OCI-LY7 (cell line): ENCODE measurements around the gene APBA3. TPM values are rescaled to one million over a fixed set of nuclear protein-coding genes. Genes with fewer than 3 reads are reported as not detected.

Experiments used
- BruUV-seq: library from RNA; stranded (reverse); fragments of 400-500 nt; replicated peaks from 2 replicates; lab custom pipeline; 2021; lab: Mats Ljungman, UMichigan
- CTCF ChIA-PET: fragments of 300-600 bp; sonication (Branson Sonifier 250); formaldehyde crosslinking; loops from one replicate; lab custom pipeline; 2022; ENCODE audit warnings: antibody characterized with exemption; ENCODE audit not compliant: unreplicated experiment; lab: Charles Lee
- POLR2A ChIA-PET: fragments of 300-600 bp; sonication (Branson Sonifier 250); formaldehyde crosslinking; loops from one replicate; lab custom pipeline; 2022; ENCODE audit warnings: antibody characterized with exemption; lab: Charles Lee
- DNase-seq: peaks from one replicate; pipeline ENCODE4 v3.0.0-alpha.2; 2015; ENCODE audit warnings: low spot score
- H2AFZ ChIP-seq: fragments of 200-600 bp; sonication (generic), shearing (Covaris generic); 2 replicates; pipeline ENCODE4 v1.6.1; 2014; ENCODE audit warnings: mild to moderate bottlenecking, antibody characterized with exemption, low read length, moderate library complexity
- H3K27ac ChIP-seq: fragments of 200-600 bp; sonication (generic); 2 replicates; pipeline ENCODE4 v1.5.1; 2014; ENCODE audit warnings: mixed run types, low read depth, mild to moderate bottlenecking, moderate library complexity, low read length, inconsistent platforms; ENCODE audit not compliant: poor library complexity, severe bottlenecking
- H3K36me3 ChIP-seq: fragments of 200-600 bp; sonication (generic); 2 replicates; pipeline ENCODE4 v1.6.1; 2014; ENCODE audit warnings: mild to moderate bottlenecking, antibody characterized with exemption, low read length, moderate library complexity, mixed read lengths; ENCODE audit not compliant: insufficient read depth
- H3K4me1 ChIP-seq: fragments of 200-600 bp; sonication (generic); 2 replicates; pipeline ENCODE4 v1.5.1; 2014; ENCODE audit warnings: mild to moderate bottlenecking, low read length; ENCODE audit not compliant: insufficient read depth, poor library complexity, severe bottlenecking
- H3K4me2 ChIP-seq: fragments of 200-600 bp; sonication (generic); 2 replicates; pipeline ENCODE4 v1.6.1; 2014; ENCODE audit warnings: mild to moderate bottlenecking, low read length
- H3K4me3 ChIP-seq: fragments of 200-600 bp; sonication (generic); 2 replicates; pipeline ENCODE4 v1.5.1; 2014; ENCODE audit warnings: mild to moderate bottlenecking, low read depth, low read length; ENCODE audit not compliant: poor library complexity, severe bottlenecking
- H3K79me2 ChIP-seq: fragments of 200-600 bp; sonication (generic); 2 replicates; pipeline ENCODE4 v1.6.1; 2016; ENCODE audit warnings: low read depth, mild to moderate bottlenecking, low read length, moderate library complexity, mixed read lengths; ENCODE audit not compliant: insufficient read depth
- H3K9me2 ChIP-seq: fragments of 200-600 bp; sonication (generic); 2 replicates; pipeline ENCODE4 v1.6.1; 2016; ENCODE audit warnings: mild to moderate bottlenecking, low read length, mixed read lengths; ENCODE audit not compliant: insufficient read depth
- H3K9me3 ChIP-seq: fragments of 200-600 bp; sonication (generic); 2 replicates; pipeline ENCODE4 v1.6.1; 2014; ENCODE audit warnings: mild to moderate bottlenecking, mixed run types, low read length, mixed read lengths
- H4K20me1 ChIP-seq: fragments of 200-600 bp; sonication (generic); 2 replicates; pipeline ENCODE4 v1.6.1; 2014; ENCODE audit warnings: mild to moderate bottlenecking, antibody characterized with exemption, low read length, moderate library complexity, mixed read lengths; ENCODE audit not compliant: insufficient read depth
- EZH2phosphoT487 ChIP-seq: fragments of 200-600 bp; sonication (generic); IDR thresholded peaks from 2 replicates; pipeline ENCODE4 v1.6.1; 2018; ENCODE audit warnings: low read depth, borderline replicate concordance, mild to moderate bottlenecking, mixed run types, antibody characterized with exemption, low read length, moderate library complexity, mixed read lengths
- intact Hi-C: fragments of 100-400 bp; cut with micrococcal nuclease; formaldehyde crosslinking; loops from one replicate; pipeline ENCODE4 v1.10.0; 2022; ENCODE audit not compliant: unreplicated experiment
- total RNA-seq, 2 experiments: library from RNA; depleted of rRNA in 1 of 2; stranded (reverse); fragments of >200 nt in 1 of 2; shearing (Covaris generic) in 1 of 2; gene quantifications; 2 replicates each; pipeline ENCODE4 v1.2.3, GENCODE V29; 2014 to 2022
- TF ChIP-seq, protein P1 (sequence below): fragments of 200-600 bp; sonication (generic); conservative IDR thresholded peaks from 2 replicates; pipeline ENCODE4 v1.5.1; 2014; ENCODE audit warnings: mild to moderate bottlenecking, antibody characterized with exemption, low read length, moderate library complexity, mixed read lengths

APBA3 gene
- total RNA-seq, 2 experiments from 2014 or later = 28.7 to 34.7 TPM

DNA sequence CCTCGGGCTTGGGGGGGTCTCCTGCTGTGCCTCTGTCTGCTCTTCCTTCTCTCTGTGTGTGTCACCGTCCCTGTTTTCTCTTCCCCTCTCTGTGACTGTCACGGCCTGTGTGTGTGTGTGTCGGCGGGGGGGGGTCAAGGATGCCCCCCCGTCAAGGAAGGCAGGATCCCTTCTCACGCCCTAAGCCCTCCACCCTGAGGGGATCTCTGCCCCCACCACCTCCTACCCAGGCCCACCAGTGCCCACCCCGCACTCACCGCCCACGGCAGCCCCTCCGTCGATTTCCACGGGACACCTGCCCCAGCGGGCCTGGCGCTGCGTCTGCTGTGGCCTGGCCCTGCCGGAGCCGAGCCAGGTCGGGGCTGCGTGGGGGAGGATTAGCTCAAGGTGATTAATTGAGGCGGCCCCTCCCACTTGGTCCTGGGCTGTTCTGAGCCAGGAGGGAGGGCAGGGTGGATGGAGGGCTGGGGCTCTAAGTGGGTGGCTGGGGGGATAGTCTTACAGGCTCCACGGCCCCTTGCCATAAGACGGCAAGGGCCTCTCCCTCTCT, 10.5 kb upstream of the APBA3 start, which contains the start of gene RAX2:
Gene RAX2 (minus strand): TSS at position 323 of the 550 bp plus-strand sequence. CDS start 486 bp downstream, outside the sequence.
- H3K79me2 ChIP-seq = no peaks in the 10 kb centered on the region
- no TSS peak for BruUV-seq
- ChIA-PET CTCF (no interaction called here), POLR2A (no interaction called here)
- no peaks in the 10 kb centered on the region for H3K9me2 ChIP-seq
- peaks cover 8% of the 10 kb centered on the region; the same call in 1 of the 2 replicates for H3K36me3 ChIP-seq
- no peaks in the 10 kb centered on the region for H4K20me1 ChIP-seq
- no peak within 1 kb of the TSS for H2AFZ ChIP-seq
- no peak for DNase-seq
- H3K4me3 ChIP-seq = no peak within 1 kb of the TSS
- H3K4me1 ChIP-seq = no peaks in the 10 kb centered on the region
- no peak within 1 kb of the TSS for H3K4me2 ChIP-seq
- no peak within 1 kb of the TSS for H3K27ac ChIP-seq
- H3K9me3 ChIP-seq = no peaks in the 10 kb centered on the region
- no peak for TF ChIP-seq EZH2phosphoT487
- TF ChIP-seq, protein P1, sequence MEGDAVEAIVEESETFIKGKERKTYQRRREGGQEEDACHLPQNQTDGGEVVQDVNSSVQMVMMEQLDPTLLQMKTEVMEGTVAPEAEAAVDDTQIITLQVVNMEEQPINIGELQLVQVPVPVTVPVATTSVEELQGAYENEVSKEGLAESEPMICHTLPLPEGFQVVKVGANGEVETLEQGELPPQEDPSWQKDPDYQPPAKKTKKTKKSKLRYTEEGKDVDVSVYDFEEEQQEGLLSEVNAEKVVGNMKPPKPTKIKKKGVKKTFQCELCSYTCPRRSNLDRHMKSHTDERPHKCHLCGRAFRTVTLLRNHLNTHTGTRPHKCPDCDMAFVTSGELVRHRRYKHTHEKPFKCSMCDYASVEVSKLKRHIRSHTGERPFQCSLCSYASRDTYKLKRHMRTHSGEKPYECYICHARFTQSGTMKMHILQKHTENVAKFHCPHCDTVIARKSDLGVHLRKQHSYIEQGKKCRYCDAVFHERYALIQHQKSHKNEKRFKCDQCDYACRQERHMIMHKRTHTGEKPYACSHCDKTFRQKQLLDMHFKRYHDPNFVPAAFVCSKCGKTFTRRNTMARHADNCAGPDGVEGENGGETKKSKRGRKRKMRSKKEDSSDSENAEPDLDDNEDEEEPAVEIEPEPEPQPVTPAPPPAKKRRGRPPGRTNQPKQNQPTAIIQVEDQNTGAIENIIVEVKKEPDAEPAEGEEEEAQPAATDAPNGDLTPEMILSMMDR = no peak
- intact Hi-C loops = no loop called here

- Histone ChIP-seq H2AFZ (no peak overlapping the region), H3K9me2 (no peaks in the 10 kb centered on the region), H3K36me3 (peaks cover 15% of the 10 kb centered on the region), H3K9me3 (no peaks in the 10 kb centered on the region), H3K4me2 (no peak overlapping the region), H3K27ac (no peak overlapping the region), H3K79me2 (no peaks in the 10 kb centered on the region), H3K4me3 (no peak overlapping the region), H4K20me1 (no peaks in the 10 kb centered on the region), H3K4me1 (no peaks in the 10 kb centered on the region)
- DNase-seq = no peak
- TF ChIP-seq, protein P1 = no peak
- no peak for TF ChIP-seq EZH2phosphoT487
- no TSS peak for BruUV-seq
- intact Hi-C loops = no loop called here
- ChIA-PET CTCF (no interaction called here), POLR2A (no interaction called here)
Measured at GRCh38 chr19:3771000-3771905, 9.8 kb upstream of the APBA3 start.
